HCT116 (cell line): ENCODE measurements around the gene ADPGK. TPM values are rescaled to one million over a fixed set of nuclear protein-coding genes. Genes with fewer than 3 reads are reported as not detected.

Source experiments
- EGR1 ChIP-seq: IDR thresholded peaks from 2 replicates; pipeline ENCODE4 v1.6.1; 2012; ENCODE audit warnings: low read depth
- EZH2 ChIP-seq: fragments of 200-600 bp; sonication (generic); IDR thresholded peaks from 2 replicates; pipeline ENCODE4 v1.6.1; 2017; ENCODE audit warnings: antibody characterized with exemption, mixed run types
- ZFX ChIP-seq: fragments of 450-650 bp; IDR thresholded peaks from 2 replicates; pipeline ENCODE4 v1.6.1; 2017
- total RNA-seq: library from RNA; stranded (reverse); gene quantifications from one replicate; pipeline ENCODE4 v1.2.1, GENCODE V29; 2021; ENCODE audit not compliant: unreplicated experiment

ADPGK gene
- total RNA-seq, 1 experiment from 2014 or later: 41.5 TPM

DNA sequence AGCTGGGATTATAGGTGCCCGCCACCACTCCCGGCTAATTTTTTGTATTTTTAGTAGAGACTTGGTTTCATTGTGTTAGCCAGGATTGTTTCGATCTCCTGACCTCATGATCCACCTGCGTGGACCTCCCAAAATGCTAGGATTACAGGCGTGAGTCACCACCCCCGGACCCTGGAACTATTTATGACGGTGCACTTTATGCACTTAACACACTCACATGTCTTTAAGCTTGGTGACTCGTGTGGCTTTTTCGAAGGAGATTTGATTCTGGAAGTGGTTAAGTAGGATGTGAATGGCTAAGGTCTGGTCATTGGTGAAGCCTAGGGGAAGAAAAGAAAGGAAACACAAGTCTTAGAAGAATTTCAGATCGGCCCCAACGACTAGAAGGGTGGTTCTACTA, 77.3 kb downstream of the ADPGK start (continued):
- TF ChIP-seq ZFX: no peak
- no peak for TF ChIP-seq EGR1
- TF ChIP-seq EZH2: no peak

Other genes with a start within 250 kb of the ADPGK start
- 0.10 TPM for gene GOLGA6B, start 129.1 kb downstream of the ADPGK start, total RNA-seq
- 0.27 TPM for gene HIGD2B, start 97.6 kb downstream of the ADPGK start, total RNA-seq
- 10.0 TPM for gene BBS4, start 97.6 kb downstream of the ADPGK start, total RNA-seq